CD4-positive, CD25-positive, alpha-beta regulatory T cell (primary cell): Measurements from ENCODE around the gene TMEM232. TPM values are rescaled to one million over a fixed set of nuclear protein-coding genes. Genes with fewer than 3 reads are reported as not detected.

Experiments
- polyA plus RNA-seq, 4 donors: library from polyadenylated mRNA; unstranded; fragments of 300-500 nt; fragmentation: Illumina TruSeq; gene quantifications; one replicate each; pipeline ENCODE4 v1.2.3, GENCODE V29; 2021
- total RNA-seq: library from RNA; stranded (reverse); gene quantifications from one replicate; pipeline ENCODE4 v1.2.3, GENCODE V29; 2022

Gene TMEM232
- total and polyA plus RNA-seq, 5 donors from 2014 or later: 1.0 to 2.1 (median 1.9) TPM; not detected in 2

Other genes with a start within 250 kb of the TMEM232 start
- gene SLC25A46, start 12.3 kb upstream of the TMEM232 start, total RNA-seq: 31.8 TPM
- 10 to 100 TPM; 28.2 to 34.7 (median 31.4) TPM for gene SLC25A46, start 12.3 kb upstream of the TMEM232 start, polyA plus RNA-seq